ENCODE data around the gene PDIA4.

- no peak for TF ChIP-seq POLR2A (IDR thresholded peaks at IDR 0.05; ENCODE audit: low read length)
- TF ChIP-seq GATA1 (IDR thresholded peaks at IDR 0.05; ENCODE audit: low read depth, low read length): no peak
Measured at GRCh38 chr7:149070372-149071125, 42.2 kb upstream of the PDIA4 start.

Measured in erythroblast (primary cell).